Endothelial cell of umbilical vein (primary cell): ENCODE data around the gene HK1. TPM values are rescaled to one million over a fixed set of nuclear protein-coding genes. Genes with fewer than 3 reads are reported as not detected.

Source experiments
- BruUV-seq: library from RNA; stranded (reverse); fragments of 400-500 nt; replicated peaks from 2 replicates; lab custom pipeline; 2021; lab: Mats Ljungman, UMichigan
- CTCF ChIA-PET: fragments of 300-600, 350-600 bp; sonication (Branson Sonifier 250); formaldehyde crosslinking; loops from one replicate; lab custom pipeline; 2021; ENCODE audit warnings: antibody characterized with exemption, inconsistent platforms; lab: Charles Lee
- POLR2A ChIA-PET: fragments of 300-600, 350-600 bp; sonication (Branson Sonifier 250); formaldehyde crosslinking; loops from one replicate; lab custom pipeline; 2021; ENCODE audit warnings: antibody characterized with exemption, inconsistent platforms; lab: Charles Lee
- DNase-seq: peaks from one replicate; pipeline ENCODE4 v3.0.0-alpha.2; 2011; ENCODE audit warnings: low read depth, low spot score
- FAIRE-seq: peaks from 2 replicates; lab custom pipeline; 2011; peaks lifted over from hg19 to GRCh38; lab: Jason Lieb, UNC
- H2AFZ ChIP-seq: 2 replicates; pipeline ENCODE4 v1.6.0; 2012; ENCODE audit warnings: low read depth, low read length, control low read depth, inconsistent platforms
- H3K27ac ChIP-seq: 2 replicates; pipeline ENCODE4 v1.5.1; 2011; ENCODE audit warnings: low read depth, mild to moderate bottlenecking, control low read depth, low read length, moderate library complexity; ENCODE audit not compliant: insufficient read depth
- H3K27me3 ChIP-seq, 2 experiments: 2 replicates each; pipeline versions ENCODE4 v1.6.0 to v1.6.1; 2011; ENCODE audit warnings: low read length in 2 of 2, mixed read lengths in 1 of 2; ENCODE audit not compliant: control insufficient read depth in 2 of 2, insufficient read depth in 2 of 2
- H3K36me3 ChIP-seq, 2 experiments: 2 replicates in 1 of 2; 3 replicates in 1 of 2; pipeline ENCODE4 v1.5.1; 2011; ENCODE audit warnings: low read length in 2 of 2, mild to moderate bottlenecking in 1 of 2, moderate library complexity in 1 of 2; ENCODE audit not compliant: control insufficient read depth in 2 of 2, insufficient read depth in 2 of 2; ENCODE audit errors: extremely low read depth in 1 of 2
- H3K4me1 ChIP-seq: 3 replicates; pipeline ENCODE4 v1.5.1; 2011; ENCODE audit warnings: mild to moderate bottlenecking, low read length; ENCODE audit not compliant: control insufficient read depth, insufficient read depth; ENCODE audit errors: extremely low read depth
- H3K4me2 ChIP-seq: 2 replicates; pipeline ENCODE4 v1.6.1; 2011; ENCODE audit warnings: low read length, control low read depth, mixed read lengths; ENCODE audit not compliant: insufficient read depth
- H3K4me3 ChIP-seq, 3 experiments: fragments of 200-600 bp in 1 of 3; sonication (generic), shearing (Covaris generic) in 1 of 3; replicated peaks in 1 of 3; 2 replicates each; pipeline ENCODE4 v1.5.1; 2011 to 2016; ENCODE audit warnings: control low read depth in 3 of 3, low read length in 3 of 3, mild to moderate bottlenecking in 2 of 3, inconsistent platforms in 1 of 3, low read depth in 1 of 3, moderate library complexity in 1 of 3; ENCODE audit not compliant: insufficient read depth in 1 of 3
- H3K79me2 ChIP-seq: 2 replicates; pipeline ENCODE4 v1.6.0; 2012; ENCODE audit warnings: low read length, inconsistent platforms; ENCODE audit not compliant: control insufficient read depth, insufficient read depth
- H3K9ac ChIP-seq: replicated peaks from 2 replicates; pipeline ENCODE3; 2011; ENCODE audit warnings: low read length, control low read depth; ENCODE audit not compliant: insufficient read depth; ENCODE audit errors: extremely low read depth
- H3K9me1 ChIP-seq: replicated peaks from 3 replicates; pipeline ENCODE4 v1.6.0; 2011; ENCODE audit warnings: mild to moderate bottlenecking, low read length; ENCODE audit not compliant: control insufficient read depth, insufficient read depth; ENCODE audit errors: extremely low read depth
- H3K9me3 ChIP-seq: replicated peaks from 2 replicates; pipeline ENCODE4 v1.5.1; 2012; ENCODE audit warnings: low read length, inconsistent platforms; ENCODE audit not compliant: control insufficient read depth, insufficient read depth
- H4K20me1 ChIP-seq: replicated peaks from 2 replicates; pipeline ENCODE3; 2011; ENCODE audit warnings: mild to moderate bottlenecking, low read length; ENCODE audit not compliant: control insufficient read depth, insufficient read depth; ENCODE audit errors: extremely low read depth
- CTCF ChIP-seq, 2 donors: IDR thresholded peaks; 1 replicate in 1 of 2; 2 replicates in 1 of 2; pipeline ENCODE4 v1.5.1; 2011; ENCODE audit warnings: low read length in 2 of 2, mild to moderate bottlenecking in 2 of 2, moderate library complexity in 2 of 2, control low read depth in 1 of 2, inconsistent platforms in 1 of 2, low read depth in 1 of 2; ENCODE audit not compliant: insufficient read depth in 1 of 2; ENCODE audit errors: extremely low read depth in 1 of 2
- FOS ChIP-seq: IDR thresholded peaks from 2 replicates; pipeline ENCODE4 v1.6.1; 2011; ENCODE audit warnings: mild to moderate bottlenecking, low read length, moderate library complexity, borderline replicate concordance; ENCODE audit not compliant: insufficient read depth
- MAX ChIP-seq: IDR thresholded peaks from 2 replicates; pipeline ENCODE4 v1.6.1; 2011; ENCODE audit not compliant: insufficient read depth, insufficient read length
- MYC ChIP-seq: IDR thresholded peaks from one replicate; pipeline ENCODE4 v1.6.1; 2011; ENCODE audit warnings: mild to moderate bottlenecking, low read depth, low read length
- POLR2AphosphoS5 ChIP-seq: IDR thresholded peaks from 2 replicates; pipeline ENCODE4 v1.6.1; 2012; ENCODE audit warnings: low read depth, mild to moderate bottlenecking, control low read depth, low read length, moderate library complexity; ENCODE audit not compliant: insufficient read depth
- dilution Hi-C: fragments of 300-500 bp; cut with MboI; formaldehyde crosslinking; loops from one replicate; pipeline ENCODE4 v1.15.0; 2019; ENCODE audit warnings: low sequenced_read_pairs; ENCODE audit not compliant: extremely low pct_ligation_motif_present
- intact Hi-C: fragments of 100-400 bp; cut with micrococcal nuclease; formaldehyde crosslinking; loops from one replicate; pipeline ENCODE4 v1.10.0; 2022
- polyA plus RNA-seq, 4 experiments: library from polyadenylated mRNA; depleted of rRNA in 3 of 4; stranded (reverse) in 3 of 4; unstranded in 1 of 4; fragments of >200 nt; gene quantifications; 2 replicates each; pipeline versions ENCODE4 v1.2.1 to v1.2.3, GENCODE V29; 2011 to 2012; ENCODE audit warnings: missing spikeins in 1 of 4
- total RNA-seq: library from RNA; stranded (reverse); gene quantifications from 2 replicates; pipeline ENCODE4 v1.2.3, GENCODE V29; 2021

Gene HK1
- total and polyA plus RNA-seq, 2 donors (not counting 3 experiments of a cell fraction or from before 2014, with no cell fraction given) = 50.8 to 121 TPM

- ChIA-PET CTCF (interaction anchor here (1.0 kb wide), 1 partner anchor 9 kb away, joined by 4 read pairs; no protein-coding TSS in a partner anchor), POLR2A (no interaction called here)
- intact Hi-C loops = no loop called here
- Histone ChIP-seq H3K4me2 (no peak overlapping the region), H3K4me3 (no peak overlapping the region), H3K36me3 (no peaks in the 10 kb centered on the region), H3K27me3 (no peaks in the 10 kb centered on the region), H3K9me1 (no peaks in the 10 kb centered on the region), H3K9ac (no peak overlapping the region), H3K9me3 (no peaks in the 10 kb centered on the region), H4K20me1 (no peaks in the 10 kb centered on the region), H2AFZ (no peak overlapping the region), H3K27ac (no peak overlapping the region), H3K4me1 (peaks cover 14% of the 10 kb centered on the region), H3K79me2 (peaks cover 29% of the 10 kb centered on the region)
- BruUV-seq = no TSS peak
- dilution Hi-C loops = no loop called here
- DNase-seq (no peak), FAIRE-seq (no peak)
- TF ChIP-seq FOS (no peak), POLR2AphosphoS5 (no peak), CTCF (IDR thresholded peaks at IDR 0.05; ENCODE audit: extremely low read depth in 1 of 2, insufficient read depth in 1 of 2, low read depth in 1 of 2, low read length in 2 of 2) (no peak), MAX (no peak), MYC (no peak)
Observed at GRCh38 chr10:69353977-69354635, 75.8 kb downstream of the HK1 start.
